HG03520 (cell line): ENCODE measurements around the gene LRRC1.
"Not testable (repeated sequence)": the region's sequence is repeated elsewhere in the genome, so short reads cannot be mapped to it uniquely, and the experiment has no call there.

Source experiments
- ATAC-seq: cut with Tn5 transposase; IDR thresholded peaks from one replicate; pipeline ENCODE4 v1.9.1; 2021; ENCODE audit warnings: mild to moderate bottlenecking, moderate library complexity; ENCODE audit not compliant: unreplicated experiment

The LRRC1 gene

DNA sequence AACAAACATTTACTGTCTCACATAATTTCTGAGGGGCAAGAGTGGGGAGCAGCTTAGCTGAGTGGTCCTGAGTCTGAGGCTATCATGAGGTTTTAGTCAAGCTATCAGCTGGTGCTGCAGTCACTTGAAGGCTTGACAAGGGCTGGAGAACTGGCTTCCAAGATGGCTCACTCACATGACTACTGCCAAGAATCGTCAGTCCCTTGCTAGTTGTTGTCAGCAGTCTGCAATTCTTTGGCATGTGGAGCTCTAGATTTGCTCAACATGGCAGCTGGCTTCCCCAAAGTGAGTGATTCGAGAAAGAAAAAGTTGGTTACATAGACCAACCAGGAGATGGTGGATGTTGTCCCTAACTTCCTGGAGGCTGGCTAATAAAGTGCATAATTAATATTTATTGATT is 2.8 kb upstream of the LRRC1 start:
- no peak for ATAC-seq

DNA sequence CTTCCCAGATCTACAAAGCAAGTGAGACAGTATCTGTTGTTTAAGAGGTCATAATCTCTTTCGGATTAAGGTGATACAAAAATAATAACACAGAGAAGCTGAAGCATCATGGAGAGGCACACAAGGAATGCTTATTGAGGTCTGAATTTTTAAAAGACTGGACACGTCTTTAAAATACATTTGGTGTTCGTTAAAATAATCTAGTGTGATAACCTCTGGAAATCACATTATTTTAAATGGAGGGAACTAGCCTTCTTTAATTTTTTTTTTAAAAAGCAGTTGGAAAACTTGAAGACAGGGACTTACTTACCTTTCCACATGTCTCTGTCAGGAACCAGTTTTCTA is 1.9 kb upstream of the LRRC1 start:
- no peak for ATAC-seq

DNA sequence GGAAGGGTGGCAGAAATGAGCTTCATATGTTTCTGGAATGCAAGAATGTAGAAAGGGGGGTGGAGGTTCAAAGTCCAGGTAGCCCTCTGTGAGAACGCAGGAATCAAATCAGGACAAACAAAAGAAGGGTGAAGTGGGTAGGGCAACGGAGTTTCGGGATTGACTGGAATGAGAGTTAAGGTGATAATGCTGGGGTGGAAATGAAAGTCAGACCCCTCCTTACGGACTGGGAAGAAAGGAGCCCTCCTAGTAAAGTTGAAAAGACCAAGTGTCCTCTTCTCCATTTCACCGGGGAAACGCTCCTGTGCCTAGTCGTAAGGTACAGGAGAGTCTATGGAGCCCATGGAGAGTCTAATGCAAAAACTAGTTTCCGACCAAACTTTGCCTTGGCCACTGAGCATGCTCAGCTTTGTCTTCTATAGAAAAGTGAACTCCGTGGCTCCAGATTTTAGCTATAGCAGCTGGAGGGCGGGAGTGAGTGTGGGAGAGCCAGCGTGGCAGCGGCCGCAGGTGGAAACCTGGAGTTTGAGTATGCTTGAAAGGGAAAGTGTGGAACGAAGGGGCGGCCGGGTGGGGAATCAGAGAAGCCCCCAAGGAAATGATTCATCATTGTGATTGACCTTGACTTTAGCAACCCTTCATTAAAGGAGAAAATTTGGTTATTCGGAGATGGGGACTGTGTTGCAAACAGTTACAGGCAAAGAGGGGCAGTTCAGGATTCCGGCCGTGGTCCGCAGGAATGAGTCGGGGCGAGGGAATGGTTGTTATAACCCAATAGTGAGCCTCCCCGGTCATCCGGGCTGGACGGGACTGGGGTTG is 1.3 kb upstream of the LRRC1 start:
- peak; percentile 23 for ATAC-seq

DNA sequence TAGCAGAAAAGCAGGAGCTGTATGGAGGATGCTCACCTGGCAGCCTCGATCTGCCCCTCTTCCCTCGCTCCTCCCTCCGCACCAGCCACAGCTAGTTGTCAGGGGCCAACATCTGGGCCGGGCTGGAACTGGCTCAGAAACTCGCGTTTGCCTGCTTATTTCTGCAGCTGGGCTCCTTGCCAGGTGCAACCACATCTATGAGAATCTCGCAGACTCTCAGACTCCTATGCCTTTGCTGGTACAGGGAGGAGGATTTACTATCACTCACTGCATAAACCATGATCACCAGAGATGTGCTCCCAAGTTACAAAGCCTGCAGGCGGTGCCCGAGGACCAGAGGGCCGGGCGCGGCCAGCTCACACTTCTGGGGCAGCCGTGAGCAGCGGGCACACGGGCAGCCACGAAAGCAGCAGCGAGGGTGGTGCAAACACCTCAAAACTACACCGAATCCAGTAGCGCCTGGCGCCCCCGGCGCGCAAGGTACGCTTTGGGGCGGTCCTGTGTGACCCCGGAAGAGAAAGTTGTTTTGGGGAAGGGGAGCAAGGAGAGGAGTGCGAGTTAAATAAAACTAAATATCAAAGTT is 577 bp upstream of the LRRC1 start:
- peak; percentile 33 for ATAC-seq

- ATAC-seq = no peak
Measured at GRCh38 chr6:53795340-53795701, 516 bp downstream of the LRRC1 start.

DNA sequence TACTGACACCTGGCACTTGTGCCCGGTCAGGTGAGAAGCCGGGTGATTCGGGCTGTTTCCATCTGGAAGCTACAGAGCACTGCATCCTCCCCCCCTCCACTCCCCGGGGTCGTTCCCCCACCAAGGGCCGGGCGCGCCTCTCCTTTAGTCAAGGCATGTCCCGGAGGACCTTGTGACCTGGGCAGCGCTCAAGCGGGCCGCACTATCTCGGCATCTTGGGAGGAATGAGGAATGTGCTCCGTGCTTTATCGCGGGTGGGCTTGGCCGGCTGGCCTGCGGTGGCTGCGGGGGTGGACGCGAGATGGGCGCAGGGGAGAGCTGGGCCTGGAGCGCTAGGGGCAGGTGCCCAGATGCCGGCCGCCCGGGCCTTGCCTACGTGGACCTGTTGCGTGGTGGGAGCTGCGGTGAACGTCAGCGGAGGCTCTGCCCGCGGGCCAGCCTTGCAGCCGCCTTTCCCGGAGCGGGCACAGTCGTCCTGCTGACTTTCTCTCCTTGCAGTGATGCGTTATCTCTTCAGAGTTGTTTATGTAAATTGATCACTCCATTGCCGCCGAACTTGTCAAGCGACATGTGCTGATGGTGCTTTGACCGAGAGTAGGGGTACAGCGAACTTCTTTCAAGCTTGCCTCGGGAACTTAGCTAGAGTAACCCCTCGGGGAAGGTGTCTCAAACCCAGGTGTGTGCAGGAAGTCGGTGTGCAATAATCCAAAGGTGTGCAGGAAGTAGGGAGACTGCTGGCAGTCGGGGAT is 1.1 kb downstream of the LRRC1 start:
- ATAC-seq = no peak

GRCh38 chr6:53796451-53796780 is 1.6 kb downstream of the LRRC1 start:
- ATAC-seq = no peak

GRCh38 chr6:53796791-53797190 is 2.0 kb downstream of the LRRC1 start:
- ATAC-seq = no peak

- ATAC-seq = no peak
Measured at GRCh38 chr6:53797304-53797703, 2.5 kb downstream of the LRRC1 start.

- no peak for ATAC-seq
Measured at GRCh38 chr6:53799340-53799739, 4.5 kb downstream of the LRRC1 start.

GRCh38 chr6:53801022-53801421 is 6.2 kb downstream of the LRRC1 start:
- no peak for ATAC-seq

- no peak for ATAC-seq
Measured at GRCh38 chr6:53802582-53802981, 7.8 kb downstream of the LRRC1 start.

DNA sequence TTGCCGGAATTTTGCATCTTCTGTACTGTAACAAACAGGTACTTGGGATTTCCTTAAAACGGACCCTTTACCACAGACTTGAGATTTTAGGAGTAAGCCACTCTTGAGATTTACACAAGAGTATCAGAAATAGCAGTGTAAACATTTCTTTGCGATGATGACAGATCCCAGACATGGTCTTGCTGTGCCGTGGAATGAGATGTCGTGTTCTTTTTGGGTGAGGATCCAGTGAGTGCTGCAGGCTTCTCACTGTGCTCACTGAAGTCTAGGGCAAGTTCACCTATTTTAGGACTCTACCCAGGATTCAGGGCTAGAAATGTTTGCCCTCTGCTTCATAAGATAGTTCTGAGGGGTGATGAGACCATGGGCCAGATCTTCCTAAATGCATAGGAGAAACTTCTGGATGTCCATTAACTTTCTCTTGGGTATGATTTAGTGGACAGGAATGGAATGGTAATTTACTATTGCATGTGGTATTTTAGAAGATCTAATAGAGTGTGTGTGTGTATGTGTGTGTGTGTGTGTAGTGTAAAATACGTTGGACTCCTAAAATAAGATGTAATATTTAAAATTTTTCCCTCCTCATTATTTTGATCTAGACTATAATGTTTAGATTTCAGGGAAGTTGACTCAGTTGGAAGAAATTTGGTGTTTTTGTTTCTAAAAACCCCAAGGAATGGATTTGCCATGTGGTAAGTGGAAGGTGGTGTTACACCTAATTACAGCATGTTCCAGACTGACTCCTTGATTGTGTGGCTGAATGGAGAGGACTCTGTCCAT is 8.5 kb downstream of the LRRC1 start:
- ATAC-seq = no peak

DNA sequence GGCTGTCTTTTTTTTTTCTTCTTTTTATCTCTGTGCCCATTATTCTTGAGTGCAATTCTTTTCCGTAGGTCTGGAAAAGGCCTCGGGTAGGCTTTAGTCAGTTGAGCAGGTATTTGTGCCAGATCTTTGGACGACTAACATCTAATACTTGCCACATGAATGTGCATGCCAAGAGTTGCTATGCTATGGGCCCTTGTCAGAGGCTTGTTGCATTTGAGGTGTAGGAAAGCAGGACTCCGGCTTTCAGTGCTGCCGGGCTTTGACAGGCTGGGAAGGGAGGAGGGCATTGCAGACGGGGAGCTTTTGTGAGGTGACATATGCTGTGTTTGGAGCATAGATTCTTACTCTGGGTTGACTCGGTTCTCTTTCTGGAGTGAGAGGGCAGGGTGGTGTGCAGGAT is 10.2 kb downstream of the LRRC1 start:
- no peak for ATAC-seq

GRCh38 chr6:53805725-53806124 is 10.9 kb downstream of the LRRC1 start:
- ATAC-seq = no peak

- ATAC-seq = not testable (repeated sequence)
Measured at GRCh38 chr6:53807606-53808005, 12.8 kb downstream of the LRRC1 start.

GRCh38 chr6:53808302-53808881 is 13.6 kb downstream of the LRRC1 start:
- no peak for ATAC-seq

DNA sequence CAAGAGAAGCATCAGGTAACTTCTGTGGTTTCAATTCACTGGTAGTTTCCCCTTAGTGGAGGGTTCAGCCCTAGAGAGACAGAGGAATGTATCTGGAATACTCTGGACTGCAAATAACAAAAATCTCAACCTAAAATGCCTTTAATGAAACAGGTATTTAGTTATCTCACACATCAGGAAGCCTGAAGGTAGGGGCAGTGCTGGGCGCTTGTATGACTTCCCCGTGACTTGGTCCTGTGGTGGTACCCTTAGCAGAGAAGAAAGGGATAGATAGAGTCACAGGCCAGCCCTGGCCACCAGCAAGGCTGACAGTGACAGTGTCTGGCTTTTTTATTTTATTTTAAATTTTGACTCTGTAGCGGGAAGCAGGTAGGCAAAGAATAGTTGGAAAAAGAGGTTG is 14.9 kb downstream of the LRRC1 start:
- no peak for ATAC-seq

DNA sequence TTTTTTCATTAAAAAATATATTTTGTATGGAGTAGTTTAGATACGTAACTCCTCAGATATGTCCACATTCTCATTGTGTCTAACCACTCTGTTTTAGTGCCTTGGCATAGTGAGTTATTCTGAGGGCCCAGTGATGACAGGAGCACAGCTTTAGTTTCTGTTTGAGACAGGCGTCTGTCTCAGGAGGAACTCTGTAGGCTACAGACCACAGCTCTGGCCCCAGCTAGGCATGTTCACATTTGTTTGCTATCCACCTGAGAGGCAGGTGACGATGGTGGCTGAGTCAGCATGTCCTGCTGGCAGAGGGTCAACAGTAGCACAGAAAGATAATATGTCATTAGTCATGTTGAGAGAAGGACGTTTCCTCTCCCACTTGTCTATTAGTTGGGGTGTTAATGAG is 16.3 kb downstream of the LRRC1 start:
- peak; percentile 89 for ATAC-seq

DNA sequence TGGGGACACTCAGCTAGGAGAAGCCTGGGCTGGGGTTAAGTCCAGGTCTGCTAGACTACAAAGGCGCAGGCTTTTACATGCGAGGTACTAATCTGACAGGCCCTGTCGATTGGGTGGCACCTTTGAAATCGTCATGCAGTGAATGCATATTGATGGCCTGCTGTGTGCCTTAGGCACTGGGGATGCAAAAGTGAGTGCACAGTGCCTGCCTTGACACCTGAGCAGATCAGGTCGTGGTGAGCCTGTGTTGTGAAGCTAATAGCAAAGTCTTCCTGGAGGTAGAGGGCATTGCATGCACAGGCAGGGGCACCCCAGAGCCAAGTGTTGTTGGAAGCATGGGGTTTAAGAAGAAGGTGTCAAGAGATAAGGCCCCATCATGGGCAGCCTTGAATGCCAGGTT is 16.9 kb downstream of the LRRC1 start:
- no peak for ATAC-seq

GRCh38 chr6:53813096-53813495 is 18.3 kb downstream of the LRRC1 start:
- ATAC-seq = no peak
